Peyer's patch (tissue), 4 donors: ENCODE measurements around the gene SAMD1. TPM values are rescaled to one million over a fixed set of nuclear protein-coding genes. Genes with fewer than 3 reads are reported as not detected.

Experiments
- DNase-seq, 3 donors: peaks; one replicate each; pipeline ENCODE4 v3.0.0-alpha.2; 2017 to 2019
- H3K27ac ChIP-seq, 4 donors: fragments of 200-600 bp; sonication (generic); one replicate each; pipeline ENCODE4 v1.5.1; 2016 to 2019
- H3K27me3 ChIP-seq, 2 donors: fragments of 200-600 bp; sonication (generic); one replicate each; pipeline ENCODE4 v1.5.1; 2019
- H3K36me3 ChIP-seq, 3 donors: fragments of 200-600 bp; sonication (generic); one replicate each; pipeline ENCODE4 v1.5.1; 2016 to 2019
- H3K4me1 ChIP-seq, 4 donors: fragments of 200-600 bp; sonication (generic); one replicate each; pipeline ENCODE4 v1.5.1; 2016 to 2019
- H3K4me3 ChIP-seq, 4 donors: fragments of 200-600 bp; sonication (generic); 1 replicate in 3 of 4; 2 replicates in 1 of 4; pipeline ENCODE4 v1.5.1; 2016 to 2019; ENCODE audit warnings: mild to moderate bottlenecking in 1 of 4
- H3K9me3 ChIP-seq, 4 donors: fragments of 200-600 bp; sonication (generic); one replicate each; pipeline ENCODE4 v1.5.1; 2016 to 2019; ENCODE audit warnings: mild to moderate bottlenecking in 1 of 4
- POLR2A ChIP-seq, 2 donors: fragments of 450-650 bp; IDR thresholded peaks; one replicate each; pipeline ENCODE4 v1.5.1; 2017; ENCODE audit warnings: antibody characterized with exemption in 2 of 2, mild to moderate bottlenecking in 2 of 2, moderate library complexity in 2 of 2
- total RNA-seq, 4 donors: library from RNA; depleted of rRNA; stranded (reverse); fragments of >200 nt; gene quantifications; one replicate each; pipeline ENCODE4 v1.1.0, GENCODE V29; 2016
- TF ChIP-seq, protein P1 (sequence below), 6 experiments: fragments of 450-650 bp in 4 of 6; fragments of 200-600 bp in 2 of 6; sonication (generic) in 1 of 6; IDR thresholded peaks; one replicate each; pipeline ENCODE4 v1.5.1; 2017 to 2019; ENCODE audit warnings: antibody characterized with exemption in 6 of 6, mild to moderate bottlenecking in 3 of 6, moderate library complexity in 1 of 6

SAMD1 gene
- total RNA-seq, 4 donors from 2014 or later = 28.9 to 64.4 (median 33.9) TPM

DNA sequence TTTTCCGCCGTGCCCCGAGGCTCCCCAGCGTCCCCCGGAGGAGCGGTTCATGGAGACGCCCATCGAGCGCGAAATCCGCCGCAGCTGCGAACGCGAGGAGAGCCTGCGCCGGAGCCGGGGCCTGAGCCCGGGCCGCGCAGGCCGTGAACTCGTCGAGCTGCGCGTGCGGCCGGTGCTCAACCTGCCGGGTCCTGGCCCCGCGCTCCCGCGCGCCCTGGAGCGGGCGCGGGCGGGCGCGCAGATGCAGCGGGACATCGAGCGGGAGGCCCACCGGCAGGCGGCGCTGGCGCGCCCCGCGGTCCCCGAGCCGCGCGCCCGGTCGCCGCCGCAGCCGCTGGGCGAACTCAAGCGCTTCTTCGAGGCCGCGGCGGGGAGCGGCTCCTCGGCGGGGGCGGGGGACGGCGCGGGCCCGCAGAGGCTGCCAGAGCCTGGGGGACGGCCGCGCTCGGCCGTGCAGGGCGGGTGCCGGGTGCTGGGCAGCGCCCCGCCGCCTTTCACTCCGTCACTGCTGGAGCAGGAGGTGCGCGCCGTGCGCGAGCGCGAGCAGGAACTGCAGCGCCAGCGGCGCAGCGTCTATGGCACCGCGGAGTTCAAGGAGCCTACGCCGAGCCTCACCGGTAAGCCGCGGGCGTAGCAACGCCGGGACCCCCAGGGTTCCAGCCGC is 17.2 kb downstream of the SAMD1 start:
- H3K4me1 ChIP-seq = peaks cover 0 to 30% (median 17%) of the 10 kb centered on the region in 4 donors
- no peaks in the 10 kb centered on the region for H3K9me3 ChIP-seq
- TF ChIP-seq, protein P1, sequence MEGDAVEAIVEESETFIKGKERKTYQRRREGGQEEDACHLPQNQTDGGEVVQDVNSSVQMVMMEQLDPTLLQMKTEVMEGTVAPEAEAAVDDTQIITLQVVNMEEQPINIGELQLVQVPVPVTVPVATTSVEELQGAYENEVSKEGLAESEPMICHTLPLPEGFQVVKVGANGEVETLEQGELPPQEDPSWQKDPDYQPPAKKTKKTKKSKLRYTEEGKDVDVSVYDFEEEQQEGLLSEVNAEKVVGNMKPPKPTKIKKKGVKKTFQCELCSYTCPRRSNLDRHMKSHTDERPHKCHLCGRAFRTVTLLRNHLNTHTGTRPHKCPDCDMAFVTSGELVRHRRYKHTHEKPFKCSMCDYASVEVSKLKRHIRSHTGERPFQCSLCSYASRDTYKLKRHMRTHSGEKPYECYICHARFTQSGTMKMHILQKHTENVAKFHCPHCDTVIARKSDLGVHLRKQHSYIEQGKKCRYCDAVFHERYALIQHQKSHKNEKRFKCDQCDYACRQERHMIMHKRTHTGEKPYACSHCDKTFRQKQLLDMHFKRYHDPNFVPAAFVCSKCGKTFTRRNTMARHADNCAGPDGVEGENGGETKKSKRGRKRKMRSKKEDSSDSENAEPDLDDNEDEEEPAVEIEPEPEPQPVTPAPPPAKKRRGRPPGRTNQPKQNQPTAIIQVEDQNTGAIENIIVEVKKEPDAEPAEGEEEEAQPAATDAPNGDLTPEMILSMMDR (IDR thresholded peaks at IDR 0.05) = peak; percentile 18 to 97 (median 72)
- TF ChIP-seq POLR2A (IDR thresholded peaks at IDR 0.05) = peak; percentile 33 to 66
- H3K27ac ChIP-seq = peak overlapping the region; percentile 77 to 99 (median 90)
- no peaks in the 10 kb centered on the region for H3K27me3 ChIP-seq
- H3K4me3 ChIP-seq = peak overlapping the region; percentile 52 to 89 (median 79)
- H3K36me3 ChIP-seq = no peaks in the 10 kb centered on the region
- DNase-seq = peak; percentile 62 to 86 (median 83)

DNA sequence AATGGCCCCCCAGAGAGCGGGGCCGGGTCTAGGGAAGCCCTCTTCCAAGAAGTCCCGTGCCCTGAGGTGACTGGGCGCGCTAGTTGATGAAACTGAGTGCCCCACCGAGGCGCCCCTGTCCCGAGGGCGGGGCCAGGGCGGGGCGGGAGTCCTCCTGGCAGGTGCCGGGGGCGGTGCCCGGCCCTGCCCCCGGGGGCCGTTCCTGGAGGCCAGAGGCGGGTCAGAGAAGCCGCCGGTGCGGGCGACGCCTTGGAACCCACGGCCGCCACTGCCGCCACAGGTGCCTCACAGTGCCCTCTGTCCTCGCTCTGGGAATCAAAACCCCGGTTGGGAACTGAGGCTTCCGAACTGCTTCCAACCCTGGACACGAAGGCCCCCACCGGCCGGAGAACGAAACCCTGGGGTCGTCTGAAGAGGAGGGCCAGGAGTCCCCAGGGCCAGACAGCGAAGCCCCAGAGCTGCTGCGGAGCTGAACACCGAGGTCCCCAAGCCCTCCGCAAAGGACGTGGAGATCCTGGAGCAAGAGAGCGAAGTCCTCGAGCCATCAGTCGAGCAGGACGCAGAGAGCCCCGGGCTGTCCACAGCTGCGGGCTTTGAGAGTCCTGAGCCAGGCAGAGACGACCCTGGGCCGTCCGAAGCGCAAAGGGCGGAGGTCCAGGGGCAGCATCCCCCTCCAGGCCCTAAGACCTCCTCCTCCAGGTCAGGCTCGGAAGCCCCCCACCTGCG is 17.9 kb downstream of the SAMD1 start, which contains the start of gene MISP3:
Gene MISP3 (plus strand): TSS at position 252 of the 726 bp plus-strand sequence. CDS start 524 bp downstream, outside the sequence.
- no peaks in the 10 kb centered on the region for H3K27me3 ChIP-seq
- H3K4me3 ChIP-seq = peak within 1 kb of the TSS; percentile 52 to 89 (median 79)
- TF ChIP-seq, protein P1 (IDR thresholded peaks at IDR 0.05) = no peak
- peak; percentile 85 to 86 for TF ChIP-seq POLR2A (IDR thresholded peaks at IDR 0.05)
- peak in 2 of 3 donors; percentile 90 to 92 for DNase-seq
- no peaks in the 10 kb centered on the region for H3K9me3 ChIP-seq
- H3K36me3 ChIP-seq = no peaks in the 10 kb centered on the region
- peaks cover 0 to 30% (median 17%) of the 10 kb centered on the region in 4 donors for H3K4me1 ChIP-seq
- peak within 1 kb of the TSS; percentile 77 to 99 (median 90) for H3K27ac ChIP-seq

DNA sequence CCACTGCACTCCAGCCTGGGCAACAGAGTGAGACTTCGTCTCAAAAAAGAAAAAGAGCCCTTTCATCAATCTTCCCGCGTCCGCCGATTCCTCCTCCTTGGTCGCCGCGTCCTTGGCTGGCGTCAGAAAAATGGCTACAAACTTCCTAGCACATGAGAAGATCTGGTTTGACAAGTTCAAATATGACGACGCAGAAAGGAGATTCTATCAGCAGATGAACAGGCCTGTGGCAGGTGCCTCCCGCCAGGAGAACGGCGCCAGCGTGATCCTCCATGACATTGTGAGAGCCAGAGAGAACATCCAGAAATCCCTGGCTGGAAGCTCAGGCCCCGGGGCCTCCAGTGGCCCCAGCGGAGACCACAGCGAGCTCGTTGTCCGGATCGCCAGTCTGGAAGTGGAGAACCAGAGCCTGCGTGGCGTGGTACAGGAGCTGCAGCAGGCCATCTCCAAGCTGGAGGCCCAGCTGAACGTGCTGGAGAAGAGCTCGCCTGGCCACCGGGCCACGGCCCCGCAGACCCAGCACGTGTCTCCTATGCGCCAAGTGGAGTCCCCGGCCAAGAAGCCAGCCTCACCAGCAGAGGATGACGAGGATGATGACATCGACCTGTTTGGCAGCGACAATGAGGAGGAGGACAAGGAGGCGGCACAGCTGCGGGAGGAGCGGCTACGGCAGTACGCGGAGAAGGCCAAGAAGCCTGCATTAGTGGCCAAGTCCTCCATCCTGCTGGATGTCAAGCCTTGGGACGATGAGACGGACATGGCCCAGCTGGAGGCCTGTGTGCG is 20.1 kb downstream of the SAMD1 start:
- peaks cover 0 to 28% (median 14%) of the 10 kb centered on the region in 4 donors for H3K4me1 ChIP-seq
- no peaks in the 10 kb centered on the region for H3K27me3 ChIP-seq
- H3K9me3 ChIP-seq = no peaks in the 10 kb centered on the region
- no peak overlapping the region for H3K27ac ChIP-seq
- peak in 1 of 3 donors; percentile 47 for DNase-seq
- H3K4me3 ChIP-seq = no peak overlapping the region
- TF ChIP-seq, protein P1 (IDR thresholded peaks at IDR 0.05) = no peak
- no peak for TF ChIP-seq POLR2A (IDR thresholded peaks at IDR 0.05)
- H3K36me3 ChIP-seq = no peaks in the 10 kb centered on the region

DNA sequence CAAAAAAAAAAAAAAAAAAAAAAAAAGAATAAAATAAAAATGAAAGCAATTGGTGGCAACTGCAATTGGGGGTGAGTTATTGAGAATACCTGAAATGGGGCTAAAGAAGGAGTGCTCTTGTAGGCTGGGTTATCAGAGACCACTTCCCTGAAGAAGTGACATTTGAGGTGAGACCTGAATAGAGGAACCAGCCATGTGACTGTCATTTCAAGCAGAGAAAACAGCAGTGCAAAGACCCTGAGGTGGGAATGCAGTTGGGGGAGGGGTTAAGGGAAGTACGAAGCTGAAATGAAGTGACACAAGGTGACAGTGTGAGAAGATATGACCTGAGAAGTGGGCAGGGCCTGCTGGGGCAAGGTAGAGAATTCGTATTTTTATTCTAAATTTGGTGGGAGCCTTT is 24.4 kb downstream of the SAMD1 start:
- Histone ChIP-seq H3K27ac (no peak overlapping the region), H3K9me3 (no peaks in the 10 kb centered on the region), H3K4me3 (no peak overlapping the region), H3K4me1 (peaks cover 0 to 7% (median 0%) of the 10 kb centered on the region in 4 donors), H3K27me3 (peaks cover 0 to 3% of the 10 kb centered on the region in 2 donors), H3K36me3 (no peaks in the 10 kb centered on the region)
- TF ChIP-seq, protein P1 (IDR thresholded peaks at IDR 0.05) = no peak
- no peak for TF ChIP-seq POLR2A (IDR thresholded peaks at IDR 0.05)
- DNase-seq = no peak

DNA sequence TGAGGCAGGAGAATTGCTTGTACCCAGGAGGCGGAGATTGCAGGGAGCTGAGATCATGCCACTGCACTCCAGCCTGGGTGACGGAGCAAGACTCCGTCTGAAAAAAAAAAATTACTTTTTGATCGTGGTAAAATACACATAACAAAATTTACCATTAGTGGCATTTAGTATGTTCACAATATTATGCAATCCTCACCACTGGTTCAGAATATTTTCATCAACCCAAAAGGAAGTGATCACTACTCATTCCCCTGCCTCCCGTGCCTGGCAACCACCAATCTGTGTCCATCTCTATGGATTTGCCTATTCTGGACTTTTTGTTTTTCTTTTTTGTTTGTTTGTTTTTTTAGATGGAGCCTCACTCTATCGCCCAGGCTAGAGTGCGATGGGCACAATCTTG is 27.4 kb downstream of the SAMD1 start:
- H3K4me3 ChIP-seq = no peak overlapping the region
- no peaks in the 10 kb centered on the region for H3K9me3 ChIP-seq
- H3K27me3 ChIP-seq = peaks cover 0 to 3% of the 10 kb centered on the region in 2 donors
- no peak for DNase-seq
- H3K36me3 ChIP-seq = no peaks in the 10 kb centered on the region
- H3K4me1 ChIP-seq = peaks cover 0 to 14% (median 1%) of the 10 kb centered on the region in 4 donors
- TF ChIP-seq, protein P1 (IDR thresholded peaks at IDR 0.05) = no peak
- no peak overlapping the region for H3K27ac ChIP-seq
